NCI-H446 (cell line): ENCODE results near the gene ZNF423.

ENCODE experiments used
- DNase-seq, 2 experiments: peaks; one replicate each; lab custom pipeline; 2025; lab: John Stamatoyannopoulos, UW

Gene ZNF423

GRCh38 chr16:49750341-49751000 lies 105.4 kb downstream of the ZNF423 start:
- peak; percentile 9 to 70 for DNase-seq

- DNase-seq = no peak
Observed at GRCh38 chr16:49749816-49750215, 106.1 kb downstream of the ZNF423 start.

GRCh38 chr16:49748322-49748721 lies 107.6 kb downstream of the ZNF423 start:
- DNase-seq = peak in 1 of 2 experiments; percentile 57

GRCh38 chr16:49747654-49748053 lies 108.3 kb downstream of the ZNF423 start:
- no peak for DNase-seq

GRCh38 chr16:49746545-49746944 lies 109.4 kb downstream of the ZNF423 start:
- DNase-seq = no peak

GRCh38 chr16:49745311-49745747 lies 110.6 kb downstream of the ZNF423 start:
- no peak for DNase-seq

GRCh38 chr16:49744244-49745220 lies 111.4 kb downstream of the ZNF423 start:
- DNase-seq = no peak

- no peak for DNase-seq
Observed at GRCh38 chr16:49743658-49744057, 112.3 kb downstream of the ZNF423 start.

GRCh38 chr16:49743203-49743464 lies 112.8 kb downstream of the ZNF423 start:
- no peak for DNase-seq

GRCh38 chr16:49742428-49743202 lies 113.3 kb downstream of the ZNF423 start:
- DNase-seq = no peak

GRCh38 chr16:49740256-49740655 lies 115.7 kb downstream of the ZNF423 start:
- no peak for DNase-seq

- peak in 1 of 2 experiments; percentile 13 for DNase-seq
Observed at GRCh38 chr16:49739381-49739780, 116.5 kb downstream of the ZNF423 start.

GRCh38 chr16:49738832-49739231 lies 117.1 kb downstream of the ZNF423 start:
- peak in 1 of 2 experiments; percentile 32 for DNase-seq

- DNase-seq = no peak
Observed at GRCh38 chr16:49738001-49738400, 117.9 kb downstream of the ZNF423 start.

- peak in 1 of 2 experiments; percentile 75 for DNase-seq
Observed at GRCh38 chr16:49737541-49737940, 118.4 kb downstream of the ZNF423 start.

- peak in 1 of 2 experiments; percentile 7 for DNase-seq
Observed at GRCh38 chr16:49734331-49734730, 121.6 kb downstream of the ZNF423 start.

GRCh38 chr16:49733313-49734009 lies 122.5 kb downstream of the ZNF423 start:
- no peak for DNase-seq

GRCh38 chr16:49731911-49732310 lies 124.0 kb downstream of the ZNF423 start:
- DNase-seq = no peak

GRCh38 chr16:49730772-49731171 lies 125.1 kb downstream of the ZNF423 start:
- DNase-seq = no peak

GRCh38 chr16:49727611-49728010 lies 128.3 kb downstream of the ZNF423 start:
- DNase-seq = no peak

- DNase-seq = no peak
Observed at GRCh38 chr16:49726155-49726554, 129.8 kb downstream of the ZNF423 start.

GRCh38 chr16:49725651-49726050 lies 130.3 kb downstream of the ZNF423 start:
- DNase-seq = no peak
